ENCODE measurements around the gene ZC3H10. TPM values are rescaled to one million over a fixed set of nuclear protein-coding genes. Genes with fewer than 3 reads are reported as not detected.

The ZC3H10 gene
- total RNA-seq, 6 donors from 2014 or later: 2.1 to 22.0 (median 6.4) TPM

- peaks cover 16 to 33% (median 29%) of the 10 kb centered on the region in 4 donors for H3K4me1 ChIP-seq
- peak in 1 of 2 donors; percentile 35 for DNase-seq
- ATAC-seq (ENCODE audit: low FRiP score in 2 of 2): peak in 1 of 2 donors; percentile 4
Observed at GRCh38 chr12:56118688-56119357, 757 bp downstream of the ZC3H10 start.

DNA sequence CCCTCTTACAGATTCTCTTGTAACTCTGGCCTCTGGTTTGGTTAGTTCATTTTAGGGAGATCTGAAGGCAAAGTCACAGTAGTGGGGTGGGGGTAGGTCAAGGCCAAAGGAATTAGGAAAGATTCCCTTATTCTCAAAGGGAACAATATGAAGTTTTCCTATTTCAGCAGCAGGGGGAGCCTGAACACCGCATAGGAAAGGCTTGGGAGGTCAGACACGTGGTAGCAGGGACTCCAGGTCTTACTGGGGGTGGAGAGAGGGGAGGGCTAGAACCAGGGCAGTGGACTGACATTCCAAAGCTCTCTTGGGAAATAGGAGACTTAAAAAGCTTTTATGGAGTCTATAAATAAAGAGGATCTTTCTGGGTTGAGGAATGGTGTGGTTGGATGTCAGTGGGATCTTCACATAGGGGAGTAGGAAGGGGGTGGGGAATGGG is 1.3 kb downstream of the ZC3H10 start:
- peak in 1 of 2 donors; percentile 84 for DNase-seq
- TF ChIP-seq POLR2AphosphoS5 (IDR thresholded peaks at IDR 0.05): peak in 1 of 2 donors; percentile 38
- TF ChIP-seq EP300 (IDR thresholded peaks at IDR 0.05): no peak
- peak; percentile 70 to 88 (median 80) for TF ChIP-seq CTCF (IDR thresholded peaks at IDR 0.05)
- peak overlapping the region; percentile 12 to 95 (median 88) for H3K27ac ChIP-seq

More at GRCh38 chr12:56118688-56119357, 757 bp downstream of the ZC3H10 start:
- 7 to 10% methylated on average over 13 of the region's 13 CpGs for WGBS, 2 donors
- no peak for TF ChIP-seq POLR2AphosphoS5 (IDR thresholded peaks at IDR 0.05)
- no peak for TF ChIP-seq EP300 (IDR thresholded peaks at IDR 0.05)
- no peak for TF ChIP-seq CTCF (IDR thresholded peaks at IDR 0.05)
- Histone ChIP-seq H3K27me3 (no peaks in the 10 kb centered on the region), H3K27ac (peak overlapping the region; percentile 86 to 95 (median 92)), H3K9me3 (no peaks in the 10 kb centered on the region), H3K36me3 (peaks cover 9 to 29% (median 14%) of the 10 kb centered on the region in 4 donors), H3K4me3 (peak overlapping the region; percentile 46 to 86 (median 72))

DNA sequence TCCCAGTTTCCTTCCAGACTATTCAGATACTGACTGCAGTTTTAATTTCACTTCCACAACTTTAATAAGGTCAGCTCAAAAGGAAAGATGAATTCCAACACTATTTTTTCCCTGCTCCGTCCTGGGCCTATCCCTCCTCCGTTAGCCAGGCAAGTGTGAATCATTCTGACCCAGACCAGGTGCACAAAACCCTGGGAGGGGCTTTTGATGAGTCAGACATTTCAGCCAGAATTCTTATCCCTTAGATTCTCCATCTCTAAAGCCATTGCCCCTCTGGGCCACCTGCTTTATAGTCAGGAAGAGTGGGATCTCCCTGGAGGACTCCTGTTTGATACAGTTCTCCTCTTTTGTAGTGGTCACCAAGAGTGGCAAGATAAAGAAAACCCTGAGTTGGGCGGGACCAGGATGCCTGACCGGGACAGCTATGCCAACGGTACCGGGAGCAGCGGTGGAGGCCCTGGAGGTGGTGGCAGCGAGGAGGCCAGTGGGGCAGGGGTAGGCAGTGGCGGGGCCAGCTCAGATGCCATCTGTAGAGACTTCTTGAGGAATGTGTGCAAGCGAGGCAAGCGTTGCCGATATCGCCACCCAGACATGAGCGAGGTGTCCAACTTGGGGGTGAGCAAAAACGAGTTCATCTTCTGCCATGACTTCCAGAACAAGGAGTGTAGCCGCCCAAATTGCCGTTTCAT is 2.2 kb downstream of the ZC3H10 start:
- TF ChIP-seq POLR2A (IDR thresholded peaks at IDR 0.05) (no peak), EP300 (IDR thresholded peaks at IDR 0.05) (no peak), POLR2AphosphoS5 (IDR thresholded peaks at IDR 0.05) (no peak), CTCF (IDR thresholded peaks at IDR 0.05) (no peak)
- H3K27me3 ChIP-seq: no peaks in the 10 kb centered on the region
- H3K4me3 ChIP-seq: no peak overlapping the region
- H3K27ac ChIP-seq: peak overlapping the region in 3 of 4 donors; percentile 76 to 95 (median 91)
- DNase-seq: no peak
- no peak for ATAC-seq (ENCODE audit: low FRiP score in 2 of 2)
- H3K9me3 ChIP-seq: no peaks in the 10 kb centered on the region
- 93 to 95% methylated on average over 16 to 17 of the region's 17 CpGs for WGBS, 2 donors
- H3K36me3 ChIP-seq: peaks cover 9 to 27% (median 14%) of the 10 kb centered on the region in 4 donors
- H3K4me1 ChIP-seq: peaks cover 24 to 42% (median 30%) of the 10 kb centered on the region in 4 donors

More for the DNA sequence above, 1.3 kb downstream of the ZC3H10 start:
- ATAC-seq (ENCODE audit: low FRiP score in 2 of 2): peak; percentile 63 to 85
- peaks cover 16 to 35% (median 29%) of the 10 kb centered on the region in 4 donors for H3K4me1 ChIP-seq
- H3K36me3 ChIP-seq: peaks cover 9 to 27% (median 14%) of the 10 kb centered on the region in 4 donors
- no peaks in the 10 kb centered on the region for H3K9me3 ChIP-seq
- WGBS, 2 donors: 0% methylated on average over 2 of the region's 2 CpGs
- no peaks in the 10 kb centered on the region for H3K27me3 ChIP-seq
- peak overlapping the region in 3 of 4 donors; percentile 68 to 86 (median 75) for H3K4me3 ChIP-seq

GRCh38 chr12:56121204-56121870 is 3.3 kb downstream of the ZC3H10 start:
- 91 to 96% methylated on average over 7 to 11 of the region's 11 CpGs for WGBS, 2 donors
- DNase-seq (no peak), ATAC-seq (ENCODE audit: low FRiP score in 2 of 2) (no peak)
- Histone ChIP-seq H3K36me3 (peaks cover 9 to 27% (median 14%) of the 10 kb centered on the region in 4 donors), H3K4me1 (peaks cover 31 to 48% (median 36%) of the 10 kb centered on the region in 4 donors), H3K27me3 (no peaks in the 10 kb centered on the region), H3K9me3 (no peaks in the 10 kb centered on the region), H3K27ac (no peak overlapping the region), H3K4me3 (no peak overlapping the region)
- TF ChIP-seq EP300 (IDR thresholded peaks at IDR 0.05) (no peak), POLR2A (IDR thresholded peaks at IDR 0.05) (no peak), POLR2AphosphoS5 (IDR thresholded peaks at IDR 0.05) (no peak), CTCF (IDR thresholded peaks at IDR 0.05) (no peak)

All from upper lobe of left lung (tissue), 6 donors.